Tibial nerve (tissue), 4 donors: ENCODE data around the gene SNX21.

Source experiments
- CTCF ChIP-seq, 5 experiments: fragments of 200-600 bp in 3 of 5; fragments of 450-650 bp in 2 of 5; sonication (generic) in 3 of 5; IDR thresholded peaks; one replicate each; pipeline ENCODE4 v1.5.1; 2016 to 2019; ENCODE audit warnings: antibody characterized with exemption in 5 of 5, mild to moderate bottlenecking in 3 of 5, moderate library complexity in 2 of 5
- EP300 ChIP-seq, 2 donors: sonication (generic); formaldehyde crosslinking; IDR thresholded peaks; one replicate each; pipeline ENCODE4 v1.6.1; 2017; ENCODE audit warnings: antibody characterized with exemption in 2 of 2, mild to moderate bottlenecking in 1 of 2

GRCh38 chr20:45866454-45866853, 32.9 kb downstream of the SNX21 start:
- TF ChIP-seq EP300 (IDR thresholded peaks at IDR 0.05) (no peak), CTCF (IDR thresholded peaks at IDR 0.05) (no peak)
